ENCODE measurements around the gene GEMIN5. TPM values are rescaled to one million over a fixed set of nuclear protein-coding genes. Genes with fewer than 3 reads are reported as not detected.
"Not testable (repeated sequence)": the region's sequence is repeated elsewhere in the genome, so short reads cannot be mapped to it uniquely, and the experiment has no call there.

GEMIN5 gene
- total RNA-seq, 2 experiments from 2014 or later = 15.9 to 17.8 TPM

DNA sequence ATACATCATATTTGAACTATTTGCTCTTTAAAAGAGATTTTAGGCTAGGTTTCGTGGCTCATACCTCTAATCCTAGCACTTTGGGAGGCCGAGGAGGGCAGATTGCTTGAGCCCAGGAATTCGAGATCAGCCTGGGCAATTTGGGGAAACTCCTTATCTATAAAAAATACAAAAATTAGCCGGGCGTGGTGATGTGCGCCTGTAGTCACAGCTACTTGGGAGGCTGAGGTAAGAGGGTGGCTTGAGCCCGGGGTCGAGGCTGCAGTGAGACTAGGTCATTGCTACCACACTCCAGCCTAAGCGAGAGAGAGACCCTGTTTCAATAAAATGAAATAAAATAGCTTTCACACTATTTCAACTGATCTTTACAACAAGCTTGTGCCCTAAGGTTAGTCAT lies 2.4 kb upstream of the GEMIN5 start:
- H3K4me3 Mint-ChIP-seq = peak overlapping the region; percentile 96
- ATAC-seq (no peak), DNase-seq (no peak)
- no peaks in the 10 kb centered on the region for H3K9me3 Mint-ChIP-seq (ENCODE audit: insufficient read depth)
- ChIA-PET POLR2A (interaction anchor here (0.6 to 1.0 kb wide), 2 partner anchors 15 to 303 kb away, joined by 3 read pairs; no protein-coding TSS in a partner anchor), CTCF (interaction anchor here (0.8 kb wide), 1 partner anchor 15 kb away, joined by 3 read pairs; no protein-coding TSS in a partner anchor)
- peaks cover 49% of the 10 kb centered on the region for H3K4me1 Mint-ChIP-seq (ENCODE audit: low read depth)
- H3K36me3 Mint-ChIP-seq (ENCODE audit: low read depth) = peaks cover 12% of the 10 kb centered on the region
- H3K27ac Mint-ChIP-seq = peak overlapping the region; percentile 94
- no peaks in the 10 kb centered on the region for H3K27me3 Mint-ChIP-seq (ENCODE audit: low read depth)

GRCh38 chr5:154939387-154939786 lies 1.4 kb upstream of the GEMIN5 start:
- H3K4me3 Mint-ChIP-seq; H3K27ac Mint-ChIP-seq; CTCF ChIA-PET; ATAC-seq; H3K9me3 Mint-ChIP-seq (ENCODE audit: insufficient read depth); H3K27me3 Mint-ChIP-seq (ENCODE audit: low read depth); POLR2A ChIA-PET; DNase-seq: not testable (repeated sequence)
- Mint-ChIP-seq H3K36me3 (ENCODE audit: low read depth) (peaks cover 21% of the 10 kb centered on the region), H3K4me1 (ENCODE audit: low read depth) (peaks cover 55% of the 10 kb centered on the region)

DNA sequence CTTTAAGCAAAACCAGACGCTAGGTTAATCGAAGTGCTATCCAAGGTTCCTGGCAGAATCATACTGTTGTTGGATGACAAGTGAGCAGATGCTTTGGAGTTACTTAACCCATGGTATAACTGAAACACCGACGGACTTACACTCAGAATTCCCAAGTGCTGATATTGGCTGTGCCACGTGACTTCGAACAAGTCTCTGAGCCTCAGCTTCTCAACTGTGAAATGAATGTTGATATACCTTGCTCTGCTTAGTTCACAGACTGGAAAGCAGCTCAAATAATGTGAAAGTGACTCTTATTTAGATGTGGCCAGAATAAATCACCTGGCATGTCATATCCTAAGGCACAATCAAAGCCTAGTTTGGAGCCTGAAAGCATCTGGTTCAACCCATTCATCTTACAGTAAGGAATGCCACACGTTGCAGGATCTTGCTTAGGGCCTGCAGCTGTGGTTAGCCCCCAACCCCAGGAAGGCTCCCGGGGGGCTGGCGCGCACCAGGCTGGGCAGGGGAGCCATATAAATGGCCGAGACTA lies 759 bp downstream of the GEMIN5 start:
- Mint-ChIP-seq H3K9me3 (ENCODE audit: insufficient read depth) (no peaks in the 10 kb centered on the region), H3K27ac (no peak overlapping the region), H3K27me3 (ENCODE audit: low read depth) (no peaks in the 10 kb centered on the region), H3K4me3 (peak overlapping the region; percentile 89), H3K36me3 (ENCODE audit: low read depth) (peaks cover 20% of the 10 kb centered on the region), H3K4me1 (ENCODE audit: low read depth) (peaks cover 45% of the 10 kb centered on the region)
- ChIA-PET POLR2A (interaction anchor here (1.0 to 1.9 kb wide), 3 partner anchors 10 to 80 kb away, joined by 3 to 7 read pairs (median 3); partner anchors contain the start of gene CNOT8), CTCF (interaction anchor here (0.9 to 1.3 kb wide), 2 partner anchors 9 kb away, joined by 3 to 5 read pairs; no protein-coding TSS in a partner anchor)
- DNase-seq (no peak), ATAC-seq (no peak)

DNA sequence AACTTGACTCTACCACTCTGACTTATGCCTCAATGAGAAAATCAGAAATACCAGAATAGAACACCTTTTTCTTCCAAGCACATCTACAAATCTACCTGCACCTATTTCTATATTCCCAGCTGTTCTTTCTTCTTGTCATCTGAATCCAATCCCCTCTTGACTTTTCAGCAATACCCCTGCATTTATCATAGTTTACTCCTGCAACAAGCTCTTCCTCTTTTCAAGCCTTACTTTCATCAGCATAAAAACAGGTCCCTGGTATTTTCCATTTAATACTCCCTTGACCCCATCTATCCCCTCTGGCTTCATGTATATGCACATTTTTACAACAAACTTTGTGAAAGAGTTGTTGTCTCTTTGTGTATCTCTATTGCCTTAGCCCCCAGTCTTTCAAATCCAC lies 3.1 kb downstream of the GEMIN5 start:
- Mint-ChIP-seq H3K27me3 (ENCODE audit: low read depth) (no peaks in the 10 kb centered on the region), H3K4me3 (no peak overlapping the region), H3K36me3 (ENCODE audit: low read depth) (peaks cover 23% of the 10 kb centered on the region), H3K4me1 (ENCODE audit: low read depth) (peaks cover 35% of the 10 kb centered on the region), H3K27ac (no peak overlapping the region), H3K9me3 (ENCODE audit: insufficient read depth) (no peaks in the 10 kb centered on the region)
- ChIA-PET CTCF (no interaction called here), POLR2A (interaction anchor here (0.6 kb wide), 1 partner anchor 25 kb away, joined by 3 read pairs; no protein-coding TSS in a partner anchor)
- no peak for ATAC-seq
- DNase-seq = no peak

- Mint-ChIP-seq H3K9me3 (ENCODE audit: insufficient read depth) (no peaks in the 10 kb centered on the region), H3K4me3 (no peak overlapping the region), H3K36me3 (ENCODE audit: low read depth) (peaks cover 24% of the 10 kb centered on the region), H3K27me3 (ENCODE audit: low read depth) (no peaks in the 10 kb centered on the region), H3K27ac (no peak overlapping the region), H3K4me1 (ENCODE audit: low read depth) (peaks cover 28% of the 10 kb centered on the region)
- DNase-seq (no peak), ATAC-seq (no peak)
- ChIA-PET POLR2A (no interaction called here), CTCF (no interaction called here)
Measured at GRCh38 chr5:154933537-154933936, 4.5 kb downstream of the GEMIN5 start.

GRCh38 chr5:154923441-154924430 lies 14.3 kb downstream of the GEMIN5 start:
- POLR2A ChIA-PET = no interaction called here
- H3K27ac Mint-ChIP-seq = no peak overlapping the region
- H3K27me3 Mint-ChIP-seq (ENCODE audit: low read depth) = no peaks in the 10 kb centered on the region
- ATAC-seq (no peak), DNase-seq (no peak)
- H3K4me3 Mint-ChIP-seq = no peak overlapping the region
- peaks cover 40% of the 10 kb centered on the region for H3K36me3 Mint-ChIP-seq (ENCODE audit: low read depth)
- H3K9me3 Mint-ChIP-seq (ENCODE audit: insufficient read depth) = no peaks in the 10 kb centered on the region
- CTCF ChIA-PET = no interaction called here
- H3K4me1 Mint-ChIP-seq (ENCODE audit: low read depth) = no peaks in the 10 kb centered on the region

- H3K27ac Mint-ChIP-seq = no peak overlapping the region
- ATAC-seq = no peak
- no peaks in the 10 kb centered on the region for H3K27me3 Mint-ChIP-seq (ENCODE audit: low read depth)
- H3K4me3 Mint-ChIP-seq = no peak overlapping the region
- no peak for DNase-seq
- H3K9me3 Mint-ChIP-seq (ENCODE audit: insufficient read depth) = no peaks in the 10 kb centered on the region
- ChIA-PET POLR2A (no interaction called here), CTCF (interaction anchor here (1.5 kb wide), 1 partner anchor 41 kb away, joined by 4 read pairs; no protein-coding TSS in a partner anchor)
- peaks cover 33% of the 10 kb centered on the region for H3K36me3 Mint-ChIP-seq (ENCODE audit: low read depth)
- no peaks in the 10 kb centered on the region for H3K4me1 Mint-ChIP-seq (ENCODE audit: low read depth)
Measured at GRCh38 chr5:154917757-154918156, 20.3 kb downstream of the GEMIN5 start.

DNA sequence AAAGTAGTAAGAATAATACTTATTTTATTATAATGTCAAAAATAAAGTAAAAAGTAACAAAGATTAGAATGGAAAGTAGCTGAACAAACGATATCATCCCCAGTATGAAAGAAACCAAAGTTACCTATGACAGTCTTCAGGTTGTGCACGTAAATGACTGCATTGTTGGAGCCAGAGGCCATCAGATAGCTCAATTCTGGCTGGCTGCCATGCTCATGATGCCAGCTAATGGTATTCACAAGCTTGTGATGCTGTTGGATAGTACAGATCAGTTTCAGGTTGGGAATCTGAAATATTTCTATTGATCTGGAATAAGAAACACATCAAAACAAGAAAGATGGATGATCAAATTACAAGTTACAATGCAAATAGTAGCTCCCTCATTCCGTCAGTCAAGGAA lies 21.1 kb downstream of the GEMIN5 start:
- POLR2A ChIA-PET = no interaction called here
- no peak for DNase-seq
- no peaks in the 10 kb centered on the region for H3K9me3 Mint-ChIP-seq (ENCODE audit: insufficient read depth)
- no peaks in the 10 kb centered on the region for H3K4me1 Mint-ChIP-seq (ENCODE audit: low read depth)
- no peak overlapping the region for H3K27ac Mint-ChIP-seq
- H3K27me3 Mint-ChIP-seq (ENCODE audit: low read depth) = no peaks in the 10 kb centered on the region
- H3K36me3 Mint-ChIP-seq (ENCODE audit: low read depth) = peaks cover 40% of the 10 kb centered on the region
- no peak overlapping the region for H3K4me3 Mint-ChIP-seq
- no peak for ATAC-seq
- CTCF ChIA-PET = interaction anchor here (1.5 kb wide), 2 partner anchors 26 to 40 kb away, joined by 3 to 4 read pairs; no protein-coding TSS in a partner anchor

DNA sequence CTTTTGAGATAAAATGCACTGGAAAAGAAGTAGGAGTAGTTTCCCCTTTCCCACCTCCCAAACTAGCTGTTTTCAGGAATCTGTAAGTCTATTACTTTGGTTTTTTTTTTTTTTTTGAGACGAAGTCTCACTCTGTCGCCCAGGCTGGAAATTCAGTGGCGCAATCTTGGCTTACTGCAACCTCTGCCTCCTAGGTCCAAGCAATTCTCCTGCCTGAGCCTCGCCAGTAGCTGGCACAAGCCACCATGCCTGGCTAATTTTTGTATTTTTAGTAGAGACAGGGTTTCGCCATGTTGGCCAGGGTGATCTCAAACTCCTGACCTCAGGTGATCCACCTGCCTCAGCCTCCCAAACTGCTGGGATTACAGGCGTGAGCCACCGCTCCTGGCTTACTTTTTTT lies 32.4 kb downstream of the GEMIN5 start:
- H3K27me3 Mint-ChIP-seq (ENCODE audit: low read depth); POLR2A ChIA-PET; H3K27ac Mint-ChIP-seq; DNase-seq; ATAC-seq; H3K4me3 Mint-ChIP-seq; H3K4me1 Mint-ChIP-seq (ENCODE audit: low read depth); H3K9me3 Mint-ChIP-seq (ENCODE audit: insufficient read depth): not testable (repeated sequence)
- peaks cover 41% of the 10 kb centered on the region for H3K36me3 Mint-ChIP-seq (ENCODE audit: low read depth)
- CTCF ChIA-PET = interaction anchor here (1.2 kb wide), 1 partner anchor 9 kb away, joined by 3 read pairs; no protein-coding TSS in a partner anchor

- peaks cover 44% of the 10 kb centered on the region for H3K36me3 Mint-ChIP-seq (ENCODE audit: low read depth)
- H3K4me3 Mint-ChIP-seq = no peak overlapping the region
- no peaks in the 10 kb centered on the region for H3K27me3 Mint-ChIP-seq (ENCODE audit: low read depth)
- no peaks in the 10 kb centered on the region for H3K9me3 Mint-ChIP-seq (ENCODE audit: insufficient read depth)
- no peak overlapping the region for H3K27ac Mint-ChIP-seq
- CTCF ChIA-PET = no interaction called here
- no peak for ATAC-seq
- POLR2A ChIA-PET = interaction anchor here (1.1 kb wide), 1 partner anchor 43 kb away, joined by 6 read pairs; the partner anchor contains the start of gene CNOT8
- peaks cover 1% of the 10 kb centered on the region for H3K4me1 Mint-ChIP-seq (ENCODE audit: low read depth)
- DNase-seq = no peak
Measured at GRCh38 chr5:154901913-154902312, 36.1 kb downstream of the GEMIN5 start.

GRCh38 chr5:154901276-154901675 lies 36.7 kb downstream of the GEMIN5 start:
- no peak for ATAC-seq
- DNase-seq = no peak
- Mint-ChIP-seq H3K27me3 (ENCODE audit: low read depth) (no peaks in the 10 kb centered on the region), H3K4me1 (ENCODE audit: low read depth) (peaks cover 1% of the 10 kb centered on the region), H3K36me3 (ENCODE audit: low read depth) (peaks cover 45% of the 10 kb centered on the region), H3K27ac (no peak overlapping the region), H3K9me3 (ENCODE audit: insufficient read depth) (no peaks in the 10 kb centered on the region), H3K4me3 (no peak overlapping the region)
- ChIA-PET CTCF (no interaction called here), POLR2A (no interaction called here)

- Mint-ChIP-seq H3K36me3 (ENCODE audit: low read depth) (peaks cover 54% of the 10 kb centered on the region), H3K4me3 (no peak overlapping the region), H3K27me3 (ENCODE audit: low read depth) (no peaks in the 10 kb centered on the region), H3K9me3 (ENCODE audit: insufficient read depth) (no peaks in the 10 kb centered on the region), H3K4me1 (ENCODE audit: low read depth) (peaks cover 1% of the 10 kb centered on the region), H3K27ac (no peak overlapping the region)
- no peak for DNase-seq
- ChIA-PET CTCF (no interaction called here), POLR2A (no interaction called here)
- ATAC-seq = no peak
Measured at GRCh38 chr5:154900066-154900465, 37.9 kb downstream of the GEMIN5 start.

Data from activated CD8-positive, alpha-beta T cell treated with anti-CD3 and anti-CD28 coated beads, Interleukin-2, amount 10 ng/mL, durations not matched to agents 7 days and 5 days (primary cell).